H54 (cell line): ENCODE data around the gene ING4.

Experiments
- DNase-seq: peaks from one replicate; pipeline ENCODE4 v3.0.0; 2011; ENCODE audit warnings: low spot score, mixed read lengths; ENCODE audit not compliant: insufficient read length
- FAIRE-seq: peaks from 3 replicates; lab custom pipeline; 2011; peaks lifted over from hg19 to GRCh38; lab: Jason Lieb, UNC
- POLR2A ChIP-seq: IDR thresholded peaks from 2 replicates; pipeline ENCODE4 v1.6.1; 2011; ENCODE audit warnings: low read depth, mild to moderate bottlenecking, low read length

Gene ING4

GRCh38 chr12:6614513-6615172 lies 48.3 kb downstream of the ING4 start:
- FAIRE-seq: no peak
- TF ChIP-seq POLR2A: no peak
- DNase-seq: no peak

GRCh38 chr12:6613776-6614512 lies 49.0 kb downstream of the ING4 start:
- DNase-seq: peak; percentile 92
- peak; percentile 42 for TF ChIP-seq POLR2A
- FAIRE-seq: peak; percentile 72

GRCh38 chr12:6613015-6613775 lies 49.7 kb downstream of the ING4 start:
- TF ChIP-seq POLR2A: no peak
- no peak for FAIRE-seq
- peak; percentile 65 for DNase-seq

GRCh38 chr12:6612652-6613014 lies 50.3 kb downstream of the ING4 start:
- FAIRE-seq (no peak), DNase-seq (no peak)
- TF ChIP-seq POLR2A: no peak

- FAIRE-seq (no peak), DNase-seq (no peak)
- TF ChIP-seq POLR2A: no peak
Measured at GRCh38 chr12:6612247-6612646, 50.7 kb downstream of the ING4 start.

- TF ChIP-seq POLR2A: no peak
- FAIRE-seq (no peak), DNase-seq (no peak)
Measured at GRCh38 chr12:6608592-6609281, 54.2 kb downstream of the ING4 start.

- TF ChIP-seq POLR2A: no peak
- FAIRE-seq (no peak), DNase-seq (peak; percentile 54)
Measured at GRCh38 chr12:6607751-6608591, 54.9 kb downstream of the ING4 start.

- FAIRE-seq (no peak), DNase-seq (peak; percentile 40)
- no peak for TF ChIP-seq POLR2A
Measured at GRCh38 chr12:6606331-6607131, 56.4 kb downstream of the ING4 start.

GRCh38 chr12:6605421-6606330 lies 57.2 kb downstream of the ING4 start:
- DNase-seq: peak; percentile 28
- no peak for TF ChIP-seq POLR2A

GRCh38 chr12:6604259-6605029 lies 58.5 kb downstream of the ING4 start:
- DNase-seq: no peak
- no peak for TF ChIP-seq POLR2A
- FAIRE-seq: no peak

More at GRCh38 chr12:6605421-6606330, 57.2 kb downstream of the ING4 start:
- FAIRE-seq: no peak
